HG03469 (cell line): ENCODE measurements around the gene CABCOCO1.
A peak's percentile ranks its signal among the peaks of the same experiment; 100 is the strongest.
"Not testable (repeated sequence)": the region's sequence is repeated elsewhere in the genome, so short reads cannot be mapped to it uniquely, and the experiment has no call there.

Source experiments
- ATAC-seq: cut with Tn5 transposase; IDR thresholded peaks from one replicate; pipeline ENCODE4 v1.9.1; 2021; ENCODE audit warnings: mild to moderate bottlenecking, moderate library complexity, moderate number of reproducible peaks; ENCODE audit not compliant: unreplicated experiment

CABCOCO1 gene

GRCh38 chr10:61705022-61705613, 42.4 kb downstream of the CABCOCO1 start:
- ATAC-seq, result no peak

DNA sequence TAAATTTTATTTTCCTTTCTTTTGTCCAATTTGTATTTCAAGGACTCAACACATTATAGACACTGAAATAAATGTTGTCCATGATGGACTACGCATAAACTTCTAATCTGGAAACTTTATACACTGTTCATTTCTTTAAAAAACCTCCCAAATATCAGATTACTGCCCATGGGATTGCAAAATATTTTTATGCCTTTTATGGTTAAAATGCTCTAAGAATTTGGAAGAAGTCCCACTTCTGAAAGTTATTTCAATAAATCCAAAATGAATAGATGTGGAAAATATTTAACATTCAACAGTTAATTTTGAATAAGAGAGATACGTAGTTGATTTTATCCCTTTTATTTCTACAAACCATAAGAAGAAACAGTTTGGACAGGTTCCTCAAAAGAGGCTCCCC, 46.1 kb downstream of the CABCOCO1 start:
- no peak for ATAC-seq

DNA sequence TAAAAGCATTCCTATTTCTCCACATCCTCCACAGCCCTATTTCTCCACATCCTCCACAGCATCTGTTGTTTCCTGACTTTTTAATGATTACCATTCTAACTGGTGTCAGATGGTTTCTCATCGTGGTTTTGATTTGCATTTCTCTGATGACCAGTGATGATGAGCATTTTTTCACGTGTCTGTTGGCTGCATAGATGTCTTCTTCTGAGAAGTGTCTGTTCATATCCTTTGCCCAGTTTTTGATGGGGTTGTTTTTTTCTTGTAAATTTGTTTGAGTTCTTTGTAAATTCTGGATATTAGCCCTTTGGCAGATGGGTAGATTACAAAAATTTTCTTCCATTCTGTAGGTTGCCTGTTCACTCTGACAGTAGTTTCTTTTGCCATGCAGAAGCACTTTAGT, 49.4 kb downstream of the CABCOCO1 start:
- ATAC-seq, result not testable (repeated sequence)

GRCh38 chr10:61719475-61719874, 56.7 kb downstream of the CABCOCO1 start:
- ATAC-seq, result not testable (repeated sequence)

- no peak for ATAC-seq
These were observed 57.2 kb downstream of the CABCOCO1 start for GRCh38 chr10:61719906-61720305.

- no peak for ATAC-seq
These were observed 58.7 kb downstream of the CABCOCO1 start for GRCh38 chr10:61721431-61721830.

DNA sequence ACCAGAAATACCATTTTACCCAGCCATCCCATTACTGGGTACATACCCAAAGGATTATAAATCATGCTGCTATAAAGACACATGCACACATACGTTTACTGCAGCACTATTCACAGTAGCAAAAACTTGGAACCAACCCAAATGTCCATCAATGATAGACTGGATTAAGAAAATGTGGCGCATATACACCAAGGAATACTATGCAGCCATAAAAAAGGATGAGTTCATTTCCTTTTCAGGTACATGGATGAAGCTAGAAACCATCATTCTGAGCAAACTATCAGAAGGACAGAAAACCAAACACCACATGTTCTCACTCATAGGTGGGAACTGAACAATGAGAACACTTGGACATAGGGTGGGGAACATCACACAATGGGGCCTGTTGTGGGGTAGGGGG, 62.5 kb downstream of the CABCOCO1 start:
- not testable (repeated sequence) for ATAC-seq

- no peak for ATAC-seq
These were observed 66.9 kb downstream of the CABCOCO1 start for GRCh38 chr10:61729596-61729995.

- no peak for ATAC-seq
These were observed 67.9 kb downstream of the CABCOCO1 start for GRCh38 chr10:61730671-61731070.

GRCh38 chr10:61731638-61732037, 68.9 kb downstream of the CABCOCO1 start:
- no peak for ATAC-seq

- no peak for ATAC-seq
These were observed 70.0 kb downstream of the CABCOCO1 start for GRCh38 chr10:61732629-61733278.

DNA sequence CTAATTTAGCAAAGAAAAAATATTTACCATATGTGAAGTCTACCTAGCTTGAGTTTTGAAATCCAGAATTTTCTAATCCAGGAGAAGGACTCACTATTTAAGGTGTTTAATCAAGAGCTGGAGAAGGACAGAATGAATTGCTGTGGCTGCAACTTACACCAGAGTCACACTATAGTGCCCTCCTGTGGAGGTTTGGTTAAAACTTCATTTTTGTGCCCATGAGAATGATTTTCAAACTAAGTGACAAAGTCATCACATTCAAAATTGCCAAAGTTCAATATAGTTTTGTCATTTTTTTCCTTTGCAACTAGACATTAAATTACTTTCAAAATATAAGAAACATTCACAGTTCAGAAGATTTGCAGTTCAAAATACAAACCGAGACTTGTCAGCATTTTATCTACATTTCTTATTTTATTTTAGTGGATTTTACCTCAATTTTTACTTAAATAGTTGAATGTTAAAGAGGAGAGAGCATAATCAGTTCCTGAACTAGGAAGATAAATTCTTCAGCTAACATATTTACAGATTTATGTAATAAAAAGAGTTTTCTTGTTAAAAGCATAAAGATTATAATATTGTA, 70.7 kb downstream of the CABCOCO1 start:
- ATAC-seq, result no peak

DNA sequence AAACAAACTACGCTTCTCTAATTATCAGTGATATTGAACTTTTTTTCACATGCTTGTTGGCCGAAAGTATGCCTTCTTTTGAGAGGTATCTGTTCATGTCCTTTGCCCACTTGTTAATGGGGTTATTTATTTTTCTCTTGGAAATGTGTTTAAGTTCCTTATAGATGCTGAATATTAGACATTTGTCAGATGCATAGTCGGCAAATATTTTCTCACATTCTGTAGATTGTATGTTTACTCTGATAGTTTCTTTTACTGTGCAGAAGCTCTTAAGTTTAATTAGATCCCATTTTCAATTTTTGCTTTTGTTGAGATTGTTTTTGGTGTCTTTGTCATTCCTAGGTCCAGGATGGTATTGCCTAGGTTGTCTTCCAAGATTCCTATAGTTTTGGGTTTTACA, 73.2 kb downstream of the CABCOCO1 start:
- ATAC-seq, result no peak

- not testable (repeated sequence) for ATAC-seq
These were observed 74.7 kb downstream of the CABCOCO1 start for GRCh38 chr10:61737455-61737854.

DNA sequence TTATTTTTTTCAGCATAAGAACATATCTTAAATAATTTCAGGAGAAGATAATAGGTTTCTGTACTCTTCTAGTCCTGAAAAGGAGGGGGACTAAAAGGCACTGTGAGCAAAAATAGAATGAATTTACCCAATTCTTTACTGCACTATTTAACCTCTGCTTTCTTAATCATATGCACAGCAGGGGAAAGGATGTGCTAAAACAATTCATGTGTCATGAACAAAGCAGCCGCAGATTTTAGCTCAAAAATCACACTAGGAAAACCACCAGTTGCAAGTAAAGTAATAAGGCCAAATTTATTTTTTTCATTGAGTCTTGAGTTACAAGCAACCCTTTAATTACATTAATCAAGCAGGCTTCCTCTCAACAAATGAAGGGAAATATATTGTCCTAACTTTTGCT, 80.1 kb downstream of the CABCOCO1 start:
- ATAC-seq, result no peak

DNA sequence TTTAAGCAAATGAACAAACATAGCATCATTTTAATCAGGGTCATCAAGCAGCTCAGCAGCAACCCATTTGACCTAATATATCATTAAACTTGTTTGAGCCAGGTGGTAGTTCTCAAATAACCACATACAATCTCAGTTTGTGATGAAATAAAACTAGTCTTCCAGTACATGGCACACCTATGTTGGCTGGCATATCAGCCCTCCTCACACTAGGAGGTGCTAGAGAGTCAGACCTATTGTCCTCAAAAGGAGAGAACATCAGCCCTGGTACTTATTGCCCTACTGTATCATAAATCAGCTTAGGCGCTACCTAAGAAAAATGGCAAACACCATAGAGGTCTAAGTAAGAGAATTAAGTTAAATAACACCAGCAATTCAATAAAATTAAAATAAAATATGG, 81.7 kb downstream of the CABCOCO1 start:
- no peak for ATAC-seq

DNA sequence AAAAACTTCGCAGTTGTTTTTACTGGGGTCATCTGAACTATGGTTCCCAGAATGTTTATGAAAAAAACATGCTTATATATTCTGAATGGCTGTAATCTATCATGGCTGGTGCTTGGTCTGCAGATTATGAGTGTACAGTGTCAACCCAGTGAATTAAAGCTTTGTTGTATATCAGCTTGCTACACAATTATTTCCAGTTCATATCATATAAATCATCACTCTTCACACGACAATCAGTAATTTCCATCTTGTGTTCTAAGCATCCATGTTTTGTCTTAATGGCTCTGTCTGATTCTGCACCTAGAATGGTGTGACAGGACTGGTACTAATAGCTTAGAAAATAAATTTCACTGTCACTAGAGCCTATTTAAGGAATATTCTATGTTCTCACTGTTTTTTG, 83.6 kb downstream of the CABCOCO1 start:
- ATAC-seq, result no peak

DNA sequence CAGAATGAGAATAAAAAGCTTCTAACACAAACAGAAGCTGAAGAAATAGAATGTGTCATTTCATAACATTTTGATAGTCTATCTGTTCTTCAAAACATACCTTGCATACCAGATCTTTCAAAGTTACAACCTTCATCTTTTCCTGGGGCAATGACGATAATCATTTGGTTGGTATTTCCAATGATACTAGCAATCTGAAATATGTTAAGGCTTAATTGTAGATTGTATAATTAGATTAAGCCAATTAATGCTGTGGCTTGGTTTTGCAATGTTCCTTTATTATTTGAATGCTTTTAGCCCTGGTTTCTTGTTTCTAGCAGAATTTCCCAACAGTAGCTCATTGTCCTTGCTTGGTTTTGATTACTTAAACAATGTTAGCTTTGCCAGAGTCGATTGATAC, 84.6 kb downstream of the CABCOCO1 start:
- ATAC-seq, result no peak

- no peak for ATAC-seq
These were observed 86.6 kb downstream of the CABCOCO1 start for GRCh38 chr10:61749291-61749690.

DNA sequence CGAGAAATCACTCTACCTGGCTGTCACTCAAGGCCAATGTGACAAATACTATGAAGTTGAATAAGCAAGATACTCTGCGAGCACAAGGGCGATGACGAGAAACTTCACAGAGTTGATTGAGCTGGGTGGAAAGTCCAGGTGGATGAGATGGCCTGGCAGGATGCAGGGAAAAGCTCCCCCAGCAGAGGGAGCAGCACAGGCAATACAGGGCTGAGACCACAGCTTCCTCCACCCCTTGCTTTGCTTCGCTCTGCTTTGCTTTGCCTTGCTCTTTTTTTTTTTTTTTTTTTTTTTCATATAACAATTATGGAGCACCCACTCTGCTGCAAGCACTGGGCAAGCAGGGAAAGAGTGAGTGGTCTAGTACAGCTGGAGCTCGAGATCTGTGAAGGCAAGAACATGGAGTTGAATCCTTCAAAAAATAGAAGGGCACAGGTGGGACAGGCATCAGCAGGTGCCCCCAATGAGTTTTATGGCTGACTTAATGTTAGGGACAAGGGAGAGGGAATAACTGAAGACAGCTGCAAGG, 88.3 kb downstream of the CABCOCO1 start:
- ATAC-seq, result peak; percentile 70

DNA sequence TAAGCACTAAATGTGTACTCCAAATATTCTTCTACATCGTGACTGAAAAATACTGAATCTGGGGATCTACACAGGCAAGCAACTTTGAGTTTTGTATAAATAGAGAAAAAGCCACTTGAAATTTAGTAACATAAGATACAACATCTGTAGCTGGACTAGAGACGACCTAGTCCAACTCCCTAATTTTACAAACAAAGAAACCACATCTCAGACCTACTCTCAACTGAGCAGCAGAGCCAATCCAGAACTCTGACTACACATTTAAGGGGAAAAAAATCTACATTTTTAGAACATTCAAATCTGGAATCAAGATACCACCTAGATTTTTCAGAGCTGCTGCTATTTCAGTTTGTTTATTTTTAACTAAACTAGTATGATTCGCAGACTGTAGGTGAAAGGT, 88.9 kb downstream of the CABCOCO1 start:
- no peak for ATAC-seq
